ENCODE data around the gene PROC.

Gene PROC

DNA sequence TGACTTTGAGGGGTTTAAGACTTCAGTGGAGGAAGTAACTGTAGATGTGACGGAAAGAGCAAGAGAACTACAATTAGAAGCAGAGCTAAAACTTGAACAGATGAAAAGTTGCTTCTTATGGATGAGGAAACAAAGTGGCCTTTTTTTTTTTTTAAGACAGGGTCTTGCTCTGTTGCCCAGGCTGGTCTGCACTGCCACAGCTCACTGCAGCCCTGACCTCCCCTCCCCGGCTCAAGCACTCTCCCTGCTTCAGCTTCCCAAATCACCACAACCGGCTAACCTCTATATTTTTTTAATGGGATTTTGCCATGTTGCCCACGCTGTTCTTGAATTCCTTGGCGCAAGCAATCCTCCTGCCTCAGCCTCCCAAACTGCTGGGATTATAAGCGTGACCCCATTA lies 33.7 kb upstream of the PROC start:
- Histone ChIP-seq H3K27me3 (ENCODE audit: control insufficient read depth, insufficient read depth, low read length) (no peaks in the 10 kb centered on the region), H3K27ac (ENCODE audit: low read depth, low read length) (no peak overlapping the region), H3K36me3 (ENCODE audit: control insufficient read depth, insufficient read depth, low read length) (no peaks in the 10 kb centered on the region), H3K9me3 (ENCODE audit: control insufficient read depth, insufficient read depth, low read depth, low read length) (no peaks in the 10 kb centered on the region), H3K9ac (ENCODE audit: low read length) (no peak overlapping the region), H3K4me3 (ENCODE audit: low read depth, low read length) (no peak overlapping the region), H3K4me1 (ENCODE audit: control insufficient read depth, insufficient read depth, low read length) (peaks cover 14% of the 10 kb centered on the region)

DNA sequence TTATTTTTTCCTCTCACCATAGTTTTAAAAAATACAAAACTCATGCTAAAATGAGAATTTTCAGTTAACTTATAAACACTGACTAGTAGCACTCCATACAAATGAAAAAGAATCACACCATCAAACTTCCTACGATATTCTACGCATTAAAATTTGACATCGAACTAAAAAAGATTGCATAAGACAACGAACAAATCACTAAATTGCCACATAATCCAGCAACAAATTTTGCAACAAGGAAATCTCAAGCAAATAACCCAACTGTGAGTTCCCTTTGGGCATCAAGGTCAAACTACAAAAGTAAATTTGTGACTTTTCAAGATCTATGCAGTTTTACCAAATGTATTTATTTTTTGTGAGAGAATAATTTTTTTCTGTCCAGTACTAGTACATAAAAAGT lies 32.0 kb upstream of the PROC start:
- no peak overlapping the region for H3K27ac ChIP-seq (ENCODE audit: low read depth, low read length)

DNA sequence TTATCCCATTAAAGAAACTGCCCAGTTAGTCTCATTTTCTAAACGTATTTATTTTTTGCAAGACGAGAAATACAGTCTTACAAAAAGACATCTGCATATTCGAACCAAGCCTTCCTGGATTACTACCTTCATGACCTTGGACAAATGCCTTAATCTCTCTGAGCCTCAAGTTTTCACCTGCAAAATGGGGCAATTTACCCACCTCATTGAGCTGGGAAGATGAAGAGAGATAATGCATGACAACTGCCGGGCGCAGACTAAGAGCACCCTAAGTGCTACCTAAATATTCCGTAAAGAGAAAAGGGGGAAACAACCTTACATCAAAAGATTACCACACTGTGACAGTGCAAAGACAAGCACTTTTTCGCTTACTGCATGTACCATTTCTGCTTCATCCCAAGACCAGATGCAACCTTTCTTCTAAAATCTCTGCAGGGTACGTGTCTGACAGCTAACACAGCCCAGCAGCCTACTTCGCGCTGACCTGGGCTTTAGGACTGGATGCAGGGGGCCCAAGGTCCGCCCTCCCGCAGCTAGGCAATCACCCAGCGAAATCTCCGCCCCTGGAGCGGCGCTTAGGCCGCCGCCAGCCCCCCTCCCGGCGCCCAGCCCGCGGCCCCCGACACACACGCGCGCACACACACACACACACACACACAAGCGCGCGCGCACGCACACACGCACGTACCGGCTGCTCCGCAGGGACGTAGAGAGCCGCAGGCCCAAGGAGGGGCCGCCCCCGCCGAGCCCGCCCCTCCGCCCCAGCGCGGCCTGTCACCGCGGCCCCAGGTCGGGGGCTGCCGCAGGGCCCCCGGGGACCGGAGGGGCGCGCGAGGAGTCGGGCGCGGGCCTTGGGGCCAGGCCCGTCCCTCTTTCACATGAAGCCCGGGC lies 31.2 kb upstream of the PROC start:
- H3K36me3 ChIP-seq (ENCODE audit: control insufficient read depth, insufficient read depth, low read length), result no peaks in the 10 kb centered on the region
- peak overlapping the region; percentile 88 for H3K9ac ChIP-seq (ENCODE audit: low read length)
- H3K4me3 ChIP-seq (ENCODE audit: low read depth, low read length), result peak overlapping the region; percentile 87
- peak overlapping the region; percentile 93 for H3K27ac ChIP-seq (ENCODE audit: low read depth, low read length)
- no peaks in the 10 kb centered on the region for H3K9me3 ChIP-seq (ENCODE audit: control insufficient read depth, insufficient read depth, low read depth, low read length)
- H3K27me3 ChIP-seq (ENCODE audit: control insufficient read depth, insufficient read depth, low read length), result no peaks in the 10 kb centered on the region
- peaks cover 9% of the 10 kb centered on the region for H3K4me1 ChIP-seq (ENCODE audit: control insufficient read depth, insufficient read depth, low read length)

More for the DNA sequence above, 32.0 kb upstream of the PROC start:
- Histone ChIP-seq H3K4me1 (ENCODE audit: control insufficient read depth, insufficient read depth, low read length) (peaks cover 9% of the 10 kb centered on the region), H3K4me3 (ENCODE audit: low read depth, low read length) (peak overlapping the region; percentile 87), H3K9ac (ENCODE audit: low read length) (no peak overlapping the region), H3K36me3 (ENCODE audit: control insufficient read depth, insufficient read depth, low read length) (no peaks in the 10 kb centered on the region), H3K27me3 (ENCODE audit: control insufficient read depth, insufficient read depth, low read length) (no peaks in the 10 kb centered on the region), H3K9me3 (ENCODE audit: control insufficient read depth, insufficient read depth, low read depth, low read length) (no peaks in the 10 kb centered on the region)

DNA sequence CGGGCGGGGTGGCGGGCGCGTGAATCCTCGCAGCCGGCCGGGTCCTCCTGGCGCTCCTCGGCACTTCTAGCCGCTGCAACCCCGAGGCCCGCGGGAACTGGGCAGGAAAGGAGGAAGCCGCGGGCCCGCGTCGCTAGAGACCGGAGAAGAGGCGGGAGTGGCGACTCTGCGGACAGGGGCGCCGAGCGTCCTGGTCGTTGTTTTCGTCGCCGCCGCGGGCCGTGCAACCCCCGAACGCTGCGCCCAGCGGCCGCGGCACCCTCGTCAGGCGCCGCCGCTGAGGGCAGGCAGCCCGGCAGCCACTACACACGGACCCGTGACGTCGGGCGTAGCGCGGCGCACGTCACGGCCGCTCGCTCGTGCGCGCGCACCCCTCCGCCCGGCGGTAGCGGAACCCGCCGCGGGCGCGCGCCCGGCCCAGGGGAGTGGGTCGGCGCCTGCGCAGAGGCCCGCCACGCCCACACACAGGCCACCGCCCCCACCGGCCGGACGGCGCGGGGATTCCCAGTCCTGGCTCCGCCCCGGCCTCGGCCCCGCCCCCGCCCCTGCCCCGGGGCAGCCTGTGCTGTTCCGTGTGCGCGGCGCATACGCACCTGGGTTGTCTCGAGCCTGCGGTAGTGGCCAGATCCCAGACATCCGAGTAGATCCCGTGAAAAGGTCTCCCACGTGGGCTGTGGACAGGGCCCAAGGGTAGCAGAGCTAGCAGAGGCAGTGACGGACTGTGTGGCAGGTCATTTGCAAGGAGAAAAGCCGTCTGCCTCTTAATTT lies 30.4 kb upstream of the PROC start, which contains the start of gene MAP3K2:
TSS of gene MAP3K2 (minus strand) at position 321 of the 768 bp plus-strand sequence. CDS start 44,846 bp downstream, outside the sequence.
- peak within 1 kb of the TSS; percentile 88 for H3K9ac ChIP-seq (ENCODE audit: low read length)
- peaks cover 9% of the 10 kb centered on the region for H3K4me1 ChIP-seq (ENCODE audit: control insufficient read depth, insufficient read depth, low read length)
- peak within 1 kb of the TSS; percentile 93 for H3K27ac ChIP-seq (ENCODE audit: low read depth, low read length)
- peak within 1 kb of the TSS; percentile 87 for H3K4me3 ChIP-seq (ENCODE audit: low read depth, low read length)
- no peaks in the 10 kb centered on the region for H3K9me3 ChIP-seq (ENCODE audit: control insufficient read depth, insufficient read depth, low read depth, low read length)
- H3K36me3 ChIP-seq (ENCODE audit: control insufficient read depth, insufficient read depth, low read length), result no peaks in the 10 kb centered on the region
- no peaks in the 10 kb centered on the region for H3K27me3 ChIP-seq (ENCODE audit: control insufficient read depth, insufficient read depth, low read length)

DNA sequence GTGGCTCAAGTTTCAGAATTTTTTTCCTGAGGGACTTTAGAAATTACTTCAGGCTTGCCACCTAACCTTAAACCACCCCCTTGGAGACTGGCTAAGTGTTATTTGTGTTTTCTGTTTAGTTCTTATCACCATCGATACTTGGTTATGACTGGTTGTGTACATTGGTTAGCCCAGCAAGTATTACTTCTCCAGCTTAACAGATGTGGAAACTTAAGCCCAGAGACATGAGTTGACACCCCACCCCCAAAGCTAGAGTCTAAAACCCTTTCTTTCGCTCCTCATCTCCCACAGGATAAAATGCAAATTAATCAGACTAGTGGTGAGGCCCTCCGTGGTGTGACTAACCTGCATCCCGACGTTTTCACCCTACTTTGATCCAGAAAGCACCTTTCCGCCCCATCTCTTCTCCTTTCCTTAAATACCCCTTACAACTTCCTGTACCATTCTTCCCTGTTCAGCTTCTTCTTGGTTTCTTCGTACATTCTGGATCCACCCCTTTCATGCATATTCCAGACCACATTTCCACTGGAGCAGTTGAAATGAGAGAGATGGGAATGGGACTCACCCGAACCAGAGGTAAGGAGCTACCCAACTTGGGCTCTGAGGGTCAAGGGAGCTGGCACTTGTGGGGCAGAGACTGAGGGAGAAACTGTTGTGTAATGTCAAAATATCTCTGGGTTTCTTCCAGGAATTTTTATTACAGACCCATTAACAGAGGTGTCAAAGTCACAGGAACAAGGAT lies 29.6 kb upstream of the PROC start:
- Histone ChIP-seq H3K27ac (ENCODE audit: low read depth, low read length) (peak overlapping the region; percentile 59; the same call in 1 of the 2 replicates), H3K4me3 (ENCODE audit: low read depth, low read length) (peak overlapping the region; percentile 76), H3K9me3 (ENCODE audit: control insufficient read depth, insufficient read depth, low read depth, low read length) (no peaks in the 10 kb centered on the region), H3K36me3 (ENCODE audit: control insufficient read depth, insufficient read depth, low read length) (no peaks in the 10 kb centered on the region), H3K27me3 (ENCODE audit: control insufficient read depth, insufficient read depth, low read length) (no peaks in the 10 kb centered on the region), H3K4me1 (ENCODE audit: control insufficient read depth, insufficient read depth, low read length) (peaks cover 9% of the 10 kb centered on the region), H3K9ac (ENCODE audit: low read length) (peak overlapping the region; percentile 80)

DNA sequence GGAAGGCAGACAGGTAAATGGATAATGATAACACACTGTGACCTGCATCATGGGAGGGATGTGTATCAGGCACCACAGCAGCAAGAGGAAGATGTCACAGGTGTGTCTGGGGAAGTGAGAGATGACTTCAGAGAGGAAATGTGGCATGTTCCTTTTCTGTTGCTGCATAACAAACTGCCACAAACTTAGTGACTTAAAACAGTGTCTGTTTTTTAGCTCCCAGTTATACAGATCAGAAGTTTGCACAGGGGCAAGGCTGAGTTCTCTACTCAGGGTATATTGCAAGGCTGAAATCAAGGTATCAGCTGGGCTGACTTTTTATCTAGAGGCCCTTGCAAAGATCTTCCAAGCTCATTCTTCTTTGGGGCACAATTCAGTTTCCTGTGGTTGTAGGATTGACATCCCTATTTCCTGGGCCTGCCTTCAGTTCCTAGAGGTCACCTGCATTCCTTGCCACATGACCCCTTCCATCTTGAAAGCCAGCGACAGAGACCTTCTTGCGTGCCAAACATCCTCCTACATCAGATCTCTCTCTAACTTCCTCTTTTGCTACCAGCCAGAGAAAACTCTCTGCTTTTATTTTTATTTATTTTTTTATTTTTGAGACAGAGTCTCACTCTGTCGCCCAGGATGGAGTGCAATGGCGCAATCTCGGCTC lies 28.3 kb upstream of the PROC start:
- Histone ChIP-seq H3K36me3 (ENCODE audit: control insufficient read depth, insufficient read depth, low read length) (no peaks in the 10 kb centered on the region), H3K27ac (ENCODE audit: low read depth, low read length) (no peak overlapping the region), H3K4me3 (ENCODE audit: low read depth, low read length) (no peak overlapping the region), H3K9ac (ENCODE audit: low read length) (no peak overlapping the region), H3K4me1 (ENCODE audit: control insufficient read depth, insufficient read depth, low read length) (peaks cover 9% of the 10 kb centered on the region), H3K9me3 (ENCODE audit: control insufficient read depth, insufficient read depth, low read depth, low read length) (no peaks in the 10 kb centered on the region), H3K27me3 (ENCODE audit: control insufficient read depth, insufficient read depth, low read length) (no peaks in the 10 kb centered on the region)

DNA sequence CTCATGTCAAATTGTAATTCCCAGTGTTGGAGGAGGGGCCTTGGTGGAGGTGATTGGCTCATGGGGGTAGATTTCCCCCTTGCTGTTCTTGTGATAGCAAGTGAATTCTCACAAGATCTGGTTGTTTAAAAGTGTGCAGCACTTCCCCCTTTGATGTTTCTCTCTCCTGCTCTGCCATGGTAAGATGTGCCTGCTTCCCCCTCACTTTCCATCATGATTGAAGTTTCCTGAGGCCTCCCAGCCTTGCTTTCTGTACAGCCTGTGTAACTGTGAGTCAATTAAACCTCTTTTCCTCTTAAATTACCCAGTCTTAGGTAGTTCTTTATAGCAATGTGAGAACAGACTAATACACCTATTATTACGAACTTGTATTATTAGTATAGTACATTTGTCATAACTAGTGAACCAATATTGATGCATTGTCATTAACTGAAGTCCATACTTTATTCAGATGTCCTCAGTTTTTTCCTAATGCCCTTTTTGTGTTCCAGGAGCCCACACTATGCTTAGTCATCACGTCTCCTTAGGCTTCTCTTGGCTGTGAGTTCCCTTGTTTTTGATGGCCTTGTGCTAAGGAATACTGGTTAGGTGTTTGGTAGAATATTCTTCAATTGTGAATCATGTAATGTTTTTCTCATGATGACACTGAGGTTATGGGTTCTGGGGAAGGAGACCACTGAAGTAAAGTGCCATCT lies 25.9 kb upstream of the PROC start:
- no peak overlapping the region for H3K27ac ChIP-seq (ENCODE audit: low read depth, low read length)

GRCh38 chr2:127392828-127393578 lies 25.2 kb upstream of the PROC start:
- Histone ChIP-seq H3K36me3 (ENCODE audit: control insufficient read depth, insufficient read depth, low read length) (no peaks in the 10 kb centered on the region), H3K9ac (ENCODE audit: low read length) (no peak overlapping the region), H3K27me3 (ENCODE audit: control insufficient read depth, insufficient read depth, low read length) (no peaks in the 10 kb centered on the region), H3K4me1 (ENCODE audit: control insufficient read depth, insufficient read depth, low read length) (peaks cover 14% of the 10 kb centered on the region), H3K4me3 (ENCODE audit: low read depth, low read length) (no peak overlapping the region), H3K9me3 (ENCODE audit: control insufficient read depth, insufficient read depth, low read depth, low read length) (no peaks in the 10 kb centered on the region), H3K27ac (ENCODE audit: low read depth, low read length) (no peak overlapping the region)

More for the DNA sequence above, 25.9 kb upstream of the PROC start:
- H3K36me3 ChIP-seq (ENCODE audit: control insufficient read depth, insufficient read depth, low read length), result no peaks in the 10 kb centered on the region
- H3K9me3 ChIP-seq (ENCODE audit: control insufficient read depth, insufficient read depth, low read depth, low read length), result no peaks in the 10 kb centered on the region
- no peaks in the 10 kb centered on the region for H3K27me3 ChIP-seq (ENCODE audit: control insufficient read depth, insufficient read depth, low read length)
- H3K9ac ChIP-seq (ENCODE audit: low read length), result no peak overlapping the region
- no peak overlapping the region for H3K4me3 ChIP-seq (ENCODE audit: low read depth, low read length)
- peaks cover 9% of the 10 kb centered on the region for H3K4me1 ChIP-seq (ENCODE audit: control insufficient read depth, insufficient read depth, low read length)

DNA sequence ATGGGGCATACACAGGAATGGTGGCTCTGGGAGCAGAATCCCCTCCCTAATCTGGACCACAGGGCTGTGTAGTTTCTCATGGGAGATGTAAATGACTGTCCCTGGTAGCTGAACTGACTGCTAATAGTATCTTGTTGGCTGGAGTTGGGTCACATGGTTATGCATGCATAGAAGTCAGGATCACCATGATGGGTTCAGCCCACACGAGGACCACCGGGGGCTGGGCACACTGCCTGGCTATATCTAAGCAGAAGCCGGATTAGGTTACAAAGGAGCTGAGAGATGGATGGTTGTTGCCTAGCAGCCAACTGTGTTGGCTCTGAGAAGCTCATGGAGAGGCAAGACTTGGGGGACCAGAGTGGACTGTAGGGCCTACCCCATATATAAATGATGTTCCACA lies 23.7 kb upstream of the PROC start:
- Histone ChIP-seq H3K4me1 (ENCODE audit: control insufficient read depth, insufficient read depth, low read length) (peaks cover 10% of the 10 kb centered on the region; the same call in 1 of the 2 replicates), H3K9me3 (ENCODE audit: control insufficient read depth, insufficient read depth, low read depth, low read length) (no peaks in the 10 kb centered on the region), H3K27ac (ENCODE audit: low read depth, low read length) (no peak overlapping the region), H3K36me3 (ENCODE audit: control insufficient read depth, insufficient read depth, low read length) (no peaks in the 10 kb centered on the region), H3K9ac (ENCODE audit: low read length) (no peak overlapping the region), H3K27me3 (ENCODE audit: control insufficient read depth, insufficient read depth, low read length) (no peaks in the 10 kb centered on the region), H3K4me3 (ENCODE audit: low read depth, low read length) (no peak overlapping the region)
